B cell (primary cell): ENCODE results near the gene ZMYND19.

Experiments
- EZH2 ChIP-seq: IDR thresholded peaks from 2 replicates; pipeline ENCODE4 v1.6.1; 2012; ENCODE audit warnings: borderline replicate concordance, low read depth, mild to moderate bottlenecking, moderate library complexity, low read length; ENCODE audit not compliant: insufficient read depth, poor library complexity, severe bottlenecking
- TF ChIP-seq, protein P1 (sequence below): fragments of 200-600 bp; IDR thresholded peaks from one replicate; pipeline ENCODE4 v1.8.0; 2022; ENCODE audit warnings: antibody characterized with exemption, mild to moderate bottlenecking

DNA sequence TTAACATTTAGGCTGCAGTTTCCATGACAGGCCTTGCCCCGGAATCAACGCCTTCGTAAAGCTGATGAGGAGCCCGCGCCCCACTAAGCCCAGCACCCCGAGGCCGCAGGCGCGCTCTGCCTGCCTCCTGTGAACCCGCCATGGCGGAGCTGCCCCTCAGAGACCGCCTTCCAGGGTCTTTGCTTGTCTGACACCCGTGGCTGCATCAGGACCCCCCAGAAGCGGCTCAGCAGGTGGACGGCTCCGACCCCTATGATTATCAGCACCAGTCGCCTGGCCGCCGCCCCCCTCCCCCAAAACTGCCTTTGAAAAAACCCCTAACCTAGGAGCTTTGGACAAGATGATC, 11.1 kb downstream of the ZMYND19 start:
- TF ChIP-seq, protein P1, sequence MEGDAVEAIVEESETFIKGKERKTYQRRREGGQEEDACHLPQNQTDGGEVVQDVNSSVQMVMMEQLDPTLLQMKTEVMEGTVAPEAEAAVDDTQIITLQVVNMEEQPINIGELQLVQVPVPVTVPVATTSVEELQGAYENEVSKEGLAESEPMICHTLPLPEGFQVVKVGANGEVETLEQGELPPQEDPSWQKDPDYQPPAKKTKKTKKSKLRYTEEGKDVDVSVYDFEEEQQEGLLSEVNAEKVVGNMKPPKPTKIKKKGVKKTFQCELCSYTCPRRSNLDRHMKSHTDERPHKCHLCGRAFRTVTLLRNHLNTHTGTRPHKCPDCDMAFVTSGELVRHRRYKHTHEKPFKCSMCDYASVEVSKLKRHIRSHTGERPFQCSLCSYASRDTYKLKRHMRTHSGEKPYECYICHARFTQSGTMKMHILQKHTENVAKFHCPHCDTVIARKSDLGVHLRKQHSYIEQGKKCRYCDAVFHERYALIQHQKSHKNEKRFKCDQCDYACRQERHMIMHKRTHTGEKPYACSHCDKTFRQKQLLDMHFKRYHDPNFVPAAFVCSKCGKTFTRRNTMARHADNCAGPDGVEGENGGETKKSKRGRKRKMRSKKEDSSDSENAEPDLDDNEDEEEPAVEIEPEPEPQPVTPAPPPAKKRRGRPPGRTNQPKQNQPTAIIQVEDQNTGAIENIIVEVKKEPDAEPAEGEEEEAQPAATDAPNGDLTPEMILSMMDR: no peak
- TF ChIP-seq EZH2: no peak
